ENCODE data around the gene TRABD2A.

DNA sequence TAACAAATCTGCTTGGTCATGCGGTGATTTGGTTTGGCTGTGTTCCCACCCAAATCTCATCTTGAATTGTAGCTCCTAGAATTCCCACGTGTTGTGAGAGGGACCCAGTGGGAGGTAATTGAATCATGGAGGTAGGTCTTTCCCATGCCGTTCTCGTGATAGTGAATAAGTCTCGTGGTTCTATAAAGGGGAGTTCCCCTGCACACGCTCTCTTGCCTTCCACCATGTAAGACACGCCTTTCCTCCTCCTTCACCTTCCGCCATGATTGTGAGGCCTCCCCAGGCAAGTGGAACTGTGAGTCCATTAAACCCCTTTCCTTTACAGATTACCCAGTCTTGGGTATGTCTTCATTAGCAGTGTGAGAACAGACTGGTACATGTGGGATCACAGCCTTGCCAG, 36.7 kb downstream of the TRABD2A start:
- TF ChIP-seq EZH2 (IDR thresholded peaks at IDR 0.05; ENCODE audit: insufficient read depth, poor library complexity, severe bottlenecking): no peak
- no peak for TF ChIP-seq EZH2phosphoT487 (IDR thresholded peaks at IDR 0.05; ENCODE audit: insufficient read depth, low read depth)

Measured in GM23248 (cell line).